Adrenal gland (tissue), 12 donors: Measurements from ENCODE around the gene C11orf68. TPM values are rescaled to one million over a fixed set of nuclear protein-coding genes. Genes with fewer than 3 reads are reported as not detected.
"Not testable (repeated sequence)": the region's sequence is repeated elsewhere in the genome, so short reads cannot be mapped to it uniquely, and the experiment has no call there.

ENCODE experiments used
- DNase-seq, 7 donors: peaks; one replicate each; pipeline ENCODE4 v3.0.0-alpha.2; 2019 to 2020
- H3K27ac ChIP-seq, 5 donors: fragments of 200-600 bp; sonication (generic) in 4 of 5; 1 replicate in 3 of 5; 2 replicates in 2 of 5; pipeline versions ENCODE4 v1.5.1 to v1.8.0; 2016 to 2020; ENCODE audit warnings: mild to moderate bottlenecking in 1 of 5
- H3K27me3 ChIP-seq: fragments of 200-600 bp; 2 replicates; pipeline ENCODE4 v1.8.0; 2021
- H3K36me3 ChIP-seq, 2 donors: fragments of 200-600 bp; replicated peaks in 1 of 2; 1 replicate in 1 of 2; 2 replicates in 1 of 2; pipeline versions ENCODE4 v1.5.1 to v1.8.0; 2018 to 2022
- H3K4me1 ChIP-seq, 2 donors: fragments of 200-600 bp; replicated peaks in 1 of 2; 1 replicate in 1 of 2; 2 replicates in 1 of 2; pipeline versions ENCODE4 v1.5.1 to v1.8.0; 2018 to 2021
- H3K4me3 ChIP-seq, 4 donors: fragments of 200-600 bp; sonication (generic) in 3 of 4; one replicate each; pipeline ENCODE4 v1.5.1; 2016 to 2018
- H3K9me3 ChIP-seq, 3 donors: fragments of 200-600 bp; sonication (generic) in 1 of 3; replicated peaks in 1 of 3; 1 replicate in 2 of 3; 2 replicates in 1 of 3; pipeline versions ENCODE4 v1.5.1 to v1.8.0; 2016 to 2021
- CTCF ChIP-seq, 6 experiments: fragments of 450-650 bp in 4 of 6; fragments of 200-600 bp in 2 of 6; sonication (generic) in 1 of 6; IDR thresholded peaks; 1 replicate in 5 of 6; 2 replicates in 1 of 6; pipeline versions ENCODE4 v1.5.1 to v1.8.0; 2016 to 2021; ENCODE audit warnings: antibody characterized with exemption in 6 of 6, mild to moderate bottlenecking in 2 of 6, moderate library complexity in 1 of 6
- POLR2A ChIP-seq, 2 donors: fragments of 450-650 bp; IDR thresholded peaks; one replicate each; pipeline ENCODE4 v1.6.1; 2017; ENCODE audit warnings: antibody characterized with exemption in 2 of 2, mild to moderate bottlenecking in 2 of 2, moderate library complexity in 1 of 2
- WGBS, 4 donors: extraction: QIAGEN DNeasy Blood & Tissue Kit in 2 of 4; methylation state at CpG; one replicate each; pipeline versions ENCODE4 v1.1.5 to v1.1.7; 2013 to 2017; 5-methylcytosine and 5-hydroxymethylcytosine counted together
- intact Hi-C, 2 donors: fragments of 100-400 bp; cut with DNase I; formaldehyde crosslinking; loops; one replicate each; pipeline versions ENCODE4 v1.14.1 to v1.15.0; 2022 to 2023
- polyA plus RNA-seq, 3 donors: library from polyadenylated mRNA; stranded (reverse); fragments of 200-250 nt in 2 of 3; fragments of 350-450 nt in 1 of 3; fragmentation: Illumina TruSeq in 1 of 3; extraction: RNeasy Lipid Tissue Mini Kit (QIAGEN cat#74804) in 1 of 3; gene quantifications; one replicate each; pipeline ENCODE4 v1.2.3, GENCODE V29; 2013 to 2014
- total RNA-seq, 9 donors: library from RNA; depleted of rRNA in 4 of 9; stranded (reverse); fragments of >200 nt in 4 of 9; fragments of 120-200 nt in 1 of 9; fragmentation: NEBNext Ultra II Directional in 1 of 9; extraction: Animal tissue kit (Norgen Biotek cat#: 25700) in 1 of 9; gene quantifications; one replicate each; pipeline versions ENCODE4 v1.1.0 to v1.2.4, GENCODE V29; 2013 to 2023
- donor health status: healthy with polysubstance abuse.
- donor health status: Bipolar disorder and iron deficiency.
- donor health status: DM: yes; HTN: yes; CAD: no.
- donor health status: DM: no; HTN: no; CAD: no.
- donor health status: DM: no; HTN: no; CAD: no.
- donor health status: DM: yes; HTN: yes; CAD: no.

C11orf68 gene
- total and polyA plus RNA-seq, 12 donors, result 11.5 to 51.9 (median 26.9) TPM

- Histone ChIP-seq H3K4me3 (no peak overlapping the region), H3K27me3 (peaks cover 4% of the 10 kb centered on the region), H3K27ac (no peak overlapping the region), H3K36me3 (no peaks in the 10 kb centered on the region), H3K9me3 (no peaks in the 10 kb centered on the region), H3K4me1 (no peaks in the 10 kb centered on the region)
- no peak for DNase-seq
- no peak for TF ChIP-seq CTCF (IDR thresholded peaks at IDR 0.05)
- TF ChIP-seq POLR2A (IDR thresholded peaks at IDR 0.05), result no peak
- intact Hi-C loops, result loop anchor here in 1 of 2 donors (5.0 kb wide), 1 partner anchor 32 kb away; no protein-coding TSS in a partner anchor
- WGBS, 4 donors, result 73 to 80% (median 75%) methylated on average over 8 of the region's 8 CpGs
Observed at GRCh38 chr11:65954771-65955170, 35.9 kb upstream of the C11orf68 start.

- intact Hi-C loops, result no loop called here
- no peaks in the 10 kb centered on the region for H3K9me3 ChIP-seq
- 76 to 88% (median 82%) methylated on average over 8 to 20 of the region's 20 CpGs for WGBS, 4 donors
Observed at GRCh38 chr11:65953471-65953870, 34.6 kb upstream of the C11orf68 start.

GRCh38 chr11:65952052-65952521 is 33.2 kb upstream of the C11orf68 start:
- DNase-seq, result no peak
- no peaks in the 10 kb centered on the region for H3K36me3 ChIP-seq
- no peaks in the 10 kb centered on the region for H3K4me1 ChIP-seq
- intact Hi-C loops, result no loop called here
- no peak for TF ChIP-seq POLR2A (IDR thresholded peaks at IDR 0.05)
- TF ChIP-seq CTCF (IDR thresholded peaks at IDR 0.05), result no peak
- peaks cover 4% of the 10 kb centered on the region for H3K27me3 ChIP-seq
- H3K27ac ChIP-seq, result no peak overlapping the region
- no peak overlapping the region for H3K4me3 ChIP-seq
- WGBS, 4 donors, result 41 to 64% (median 57%) methylated on average over 6 of the region's 6 CpGs
- no peaks in the 10 kb centered on the region for H3K9me3 ChIP-seq

More at GRCh38 chr11:65953471-65953870, 34.6 kb upstream of the C11orf68 start:
- TF ChIP-seq POLR2A (IDR thresholded peaks at IDR 0.05) (no peak), CTCF (IDR thresholded peaks at IDR 0.05) (no peak)
- Histone ChIP-seq H3K4me3 (no peak overlapping the region), H3K36me3 (no peaks in the 10 kb centered on the region), H3K27ac (no peak overlapping the region), H3K4me1 (no peaks in the 10 kb centered on the region), H3K27me3 (peaks cover 4% of the 10 kb centered on the region)
- DNase-seq, result no peak

- H3K27ac ChIP-seq, H3K4me1 ChIP-seq, H3K4me3 ChIP-seq, DNase-seq, intact Hi-C loops, H3K27me3 ChIP-seq, H3K9me3 ChIP-seq, H3K36me3 ChIP-seq: not testable (repeated sequence)
- WGBS, 4 donors, result 26 to 41% (median 32%) methylated on average over 3 of the region's 3 CpGs
Observed at GRCh38 chr11:65951641-65952040, 32.8 kb upstream of the C11orf68 start.

GRCh38 chr11:65950711-65951110 is 31.8 kb upstream of the C11orf68 start:
- H3K4me3 ChIP-seq, H3K9me3 ChIP-seq, H3K36me3 ChIP-seq, H3K27ac ChIP-seq, H3K27me3 ChIP-seq, intact Hi-C loops, H3K4me1 ChIP-seq, DNase-seq: not testable (repeated sequence)
- 90 to 98% (median 92%) methylated on average over 4 to 5 of the region's 5 CpGs for WGBS, 4 donors
